Measurements from ENCODE around the gene GNPTG. TPM values are rescaled to one million over a fixed set of nuclear protein-coding genes. Genes with fewer than 3 reads are reported as not detected.

Gene GNPTG
- total and polyA plus RNA-seq, 2 donors (not counting 1 experiment from before 2014, with no cell fraction given): 76.0 to 109 TPM

DNA sequence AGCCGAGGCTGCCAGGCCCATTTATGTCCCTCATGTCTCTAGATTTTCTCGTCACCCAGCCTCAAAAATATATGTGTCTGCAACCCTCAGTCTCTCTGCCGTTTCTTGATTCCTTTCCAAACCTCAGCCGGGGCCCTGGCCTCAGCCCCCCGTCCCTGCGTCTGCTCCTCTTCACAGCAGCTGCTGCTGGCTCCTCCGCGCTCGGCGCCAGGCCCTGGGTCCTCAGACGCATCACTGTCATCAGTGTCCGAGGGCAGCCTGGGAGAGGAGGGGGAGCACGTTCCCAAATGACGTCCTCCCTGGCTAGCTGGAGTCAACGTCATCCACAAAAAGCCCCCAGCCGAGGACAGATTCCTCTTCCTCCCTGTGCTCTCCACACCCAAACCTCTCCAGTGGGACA lies 2.4 kb upstream of the GNPTG start:
- no peak overlapping the region for H3K4me3 ChIP-seq (ENCODE audit: control extremely low read depth in 1 of 5, extremely low read depth in 1 of 5, insufficient read depth in 1 of 5, low read depth in 2 of 5, low read length in 4 of 5)
- H3K27ac ChIP-seq (ENCODE audit: low read length in 2 of 2): no peak overlapping the region
- no peak overlapping the region for H2AFZ ChIP-seq (ENCODE audit: insufficient read depth, low read depth, low read length, poor library complexity, severe bottlenecking)
- TF ChIP-seq CTCF (IDR thresholded peaks at IDR 0.05) (no peak), EZH2 (IDR thresholded peaks at IDR 0.05; ENCODE audit: borderline replicate concordance, insufficient read depth, low read depth, low read length, poor library complexity, severe bottlenecking) (no peak)
- no peak for ATAC-seq (ENCODE audit: low read depth)
- CTCF ChIA-PET: interaction anchor here (0.9 kb wide), 1 partner anchor 12 kb away, joined by 3 read pairs; no protein-coding TSS in a partner anchor
- POLR2A ChIA-PET: no interaction called here
- H3K4me1 Mint-ChIP-seq: peaks cover 33% of the 10 kb centered on the region
- no peak for DNase-seq
- peaks cover 37% of the 10 kb centered on the region for H4K20me1 ChIP-seq (ENCODE audit: control insufficient read depth, insufficient read depth, low read length, poor library complexity, severe bottlenecking)
- H3K27me3 Mint-ChIP-seq: no peaks in the 10 kb centered on the region
- H3K9me3 Mint-ChIP-seq (ENCODE audit: insufficient read depth): no peaks in the 10 kb centered on the region
- intact Hi-C loops (cut with micrococcal nuclease): loop anchor here (10.0 kb wide), 1 partner anchor 265 kb away; the partner anchor contains the start of genes CRAMP1 and IFT140
- peaks cover 0 to 27% of the 10 kb centered on the region in 2 experiments for H3K36me3 ChIP-seq (replicated peaks in 1 of 2; ENCODE audit: control extremely low read depth in 1 of 2, control insufficient read depth in 1 of 2, extremely low read depth in 1 of 2, insufficient read depth in 2 of 2, low read length in 1 of 2)
- peak overlapping the region; percentile 41 for H3K27ac Mint-ChIP-seq
- H3K27me3 ChIP-seq (replicated peaks in 1 of 4; ENCODE audit: control extremely low read depth in 1 of 4, control insufficient read depth in 3 of 4, insufficient read depth in 4 of 4, low read length in 3 of 4): no peaks in the 10 kb centered on the region
- no peaks in the 10 kb centered on the region for H3K9me3 ChIP-seq (ENCODE audit: control extremely low read depth in 1 of 3, control insufficient read depth in 2 of 3, insufficient read depth in 1 of 3, low read length in 2 of 3)
- no peak overlapping the region for H3K4me2 ChIP-seq (replicated peaks; ENCODE audit: low read depth, low read length, poor library complexity, severe bottlenecking)
- 96% methylated on average over 11 of the region's 16 CpGs for WGBS (ENCODE audit: insufficient coverage)
- H3K9ac ChIP-seq (ENCODE audit: low read length): no peak overlapping the region
- peaks cover 17 to 21% of the 10 kb centered on the region in 2 donors for H3K4me1 ChIP-seq (ENCODE audit: control insufficient read depth in 2 of 2, insufficient read depth in 2 of 2, low read length in 2 of 2)
- H3K4me3 Mint-ChIP-seq: no peak overlapping the region
- H3K79me2 ChIP-seq (ENCODE audit: control insufficient read depth, insufficient read depth, low read length): peaks cover 39% of the 10 kb centered on the region

GRCh38 chr16:1349951-1350350 lies 1.8 kb upstream of the GNPTG start:
- H3K27ac Mint-ChIP-seq: peak overlapping the region; percentile 88
- intact Hi-C loops (cut with micrococcal nuclease): loop anchor here (10.0 kb wide), 2 partner anchors 55 to 265 kb away; partner anchors contain the start of genes CRAMP1 and IFT140
- H3K27me3 Mint-ChIP-seq: no peaks in the 10 kb centered on the region
- TF ChIP-seq EZH2 (IDR thresholded peaks at IDR 0.05; ENCODE audit: borderline replicate concordance, insufficient read depth, low read depth, low read length, poor library complexity, severe bottlenecking): no peak
- TF ChIP-seq CTCF (IDR thresholded peaks at IDR 0.05): no peak
- Histone ChIP-seq H3K9ac (ENCODE audit: low read length) (no peak overlapping the region), H3K27ac (ENCODE audit: low read length in 2 of 2) (no peak overlapping the region), H3K4me3 (ENCODE audit: control extremely low read depth in 1 of 5, extremely low read depth in 1 of 5, insufficient read depth in 1 of 5, low read depth in 2 of 5, low read length in 4 of 5) (no peak overlapping the region), H4K20me1 (ENCODE audit: control insufficient read depth, insufficient read depth, low read length, poor library complexity, severe bottlenecking) (peaks cover 41% of the 10 kb centered on the region), H3K79me2 (ENCODE audit: control insufficient read depth, insufficient read depth, low read length) (peaks cover 45% of the 10 kb centered on the region), H3K27me3 (replicated peaks in 1 of 4; ENCODE audit: control extremely low read depth in 1 of 4, control insufficient read depth in 3 of 4, insufficient read depth in 4 of 4, low read length in 3 of 4) (no peaks in the 10 kb centered on the region), H3K4me1 (ENCODE audit: control insufficient read depth in 2 of 2, insufficient read depth in 2 of 2, low read length in 2 of 2) (peaks cover 17 to 21% of the 10 kb centered on the region in 2 donors), H3K9me3 (ENCODE audit: control extremely low read depth in 1 of 3, control insufficient read depth in 2 of 3, insufficient read depth in 1 of 3, low read length in 2 of 3) (no peaks in the 10 kb centered on the region), H3K4me2 (replicated peaks; ENCODE audit: low read depth, low read length, poor library complexity, severe bottlenecking) (no peak overlapping the region), H2AFZ (ENCODE audit: insufficient read depth, low read depth, low read length, poor library complexity, severe bottlenecking) (no peak overlapping the region), H3K36me3 (replicated peaks in 1 of 2; ENCODE audit: control extremely low read depth in 1 of 2, control insufficient read depth in 1 of 2, extremely low read depth in 1 of 2, insufficient read depth in 2 of 2, low read length in 1 of 2) (peaks cover 0 to 27% of the 10 kb centered on the region in 2 experiments)
- WGBS (ENCODE audit: insufficient coverage): 98% methylated on average over 17 of the region's 17 CpGs
- peak overlapping the region; percentile 86 for H3K4me3 Mint-ChIP-seq
- DNase-seq (no peak), ATAC-seq (ENCODE audit: low read depth) (no peak)
- H3K4me1 Mint-ChIP-seq: peaks cover 36% of the 10 kb centered on the region
- CTCF ChIA-PET: no interaction called here
- no peaks in the 10 kb centered on the region for H3K9me3 Mint-ChIP-seq (ENCODE audit: insufficient read depth)
- POLR2A ChIA-PET: no interaction called here
